IMR-90 (cell line): ENCODE results near the gene LEUTX. TPM values are rescaled to one million over a fixed set of nuclear protein-coding genes. Genes with fewer than 3 reads are reported as not detected.

ENCODE experiments used
- ATAC-seq: fragments of 200-7000 bp; cut with Tn5 transposase; 2 replicates; pipeline ENCODE4 v1.9.1; 2020; ENCODE audit warnings: low read depth, mild to moderate bottlenecking, moderate library complexity
- BruUV-seq: library from RNA; stranded (reverse); fragments of 400-500 nt; replicated peaks from 2 replicates; lab custom pipeline; 2021; lab: Mats Ljungman, UMichigan
- CTCF ChIA-PET: fragments of 300-600 bp; formaldehyde crosslinking; extraction: SDS; loops from one replicate; lab custom pipeline; 2021; ENCODE audit warnings: antibody characterized with exemption; lab: Yijun Ruan, JAX
- POLR2A ChIA-PET: fragments of 300-600 bp; sonication (Branson Sonifier 250); formaldehyde crosslinking; loops from one replicate; lab custom pipeline; 2022; ENCODE audit warnings: antibody characterized with exemption; ENCODE audit not compliant: unreplicated experiment; lab: Charles Lee
- DNase-seq: peaks from one replicate; pipeline ENCODE4 v3.0.0; 2013
- H2AFZ ChIP-seq: replicated peaks from 2 replicates; pipeline ENCODE3; 2013; ENCODE audit warnings: low read length, mild to moderate bottlenecking; ENCODE audit not compliant: poor library complexity
- H2AK5ac ChIP-seq: 2 replicates; pipeline ENCODE4 v1.6.1; 2013; ENCODE audit warnings: low read depth, low read length, inconsistent platforms
- H2AK9ac ChIP-seq: replicated peaks from 2 replicates; pipeline ENCODE3; 2013; ENCODE audit warnings: mild to moderate bottlenecking, low read depth, low read length, moderate library complexity; ENCODE audit not compliant: poor library complexity
- H2BK120ac ChIP-seq: 2 replicates; pipeline ENCODE4 v1.6.1; 2013; ENCODE audit warnings: low read depth, low read length, inconsistent platforms
- H2BK15ac ChIP-seq: 3 replicates; pipeline ENCODE4 v1.6.1; 2013; ENCODE audit warnings: low read depth, low read length, inconsistent platforms
- H2BK20ac ChIP-seq: 2 replicates; pipeline ENCODE4 v1.6.1; 2013; ENCODE audit warnings: low read depth, mild to moderate bottlenecking, inconsistent platforms, low read length, moderate library complexity
- H2BK5ac ChIP-seq: 2 replicates; pipeline ENCODE4 v1.6.1; 2013; ENCODE audit warnings: mild to moderate bottlenecking, low read depth, low read length, inconsistent platforms; ENCODE audit not compliant: poor library complexity, severe bottlenecking
- H3K14ac ChIP-seq: replicated peaks from 2 replicates; pipeline ENCODE4 v1.6.1; 2013; ENCODE audit warnings: low read depth, low read length, inconsistent platforms
- H3K18ac ChIP-seq: 2 replicates; pipeline ENCODE4 v1.6.1; 2013; ENCODE audit warnings: low read depth, low read length, control low read depth
- H3K23ac ChIP-seq: 2 replicates; pipeline ENCODE4 v1.6.1; 2013; ENCODE audit warnings: low read depth, low read length, inconsistent platforms
- H3K27ac ChIP-seq: 2 replicates; pipeline ENCODE4 v1.5.1; 2013; ENCODE audit warnings: mild to moderate bottlenecking, control low read depth, low read length; ENCODE audit not compliant: insufficient read depth
- H3K27me3 ChIP-seq: 2 replicates; pipeline ENCODE4 v1.6.1; 2013; ENCODE audit warnings: low read length; ENCODE audit not compliant: control insufficient read depth, insufficient read depth
- H3K36me3 ChIP-seq: 2 replicates; pipeline ENCODE4 v1.6.1; 2013; ENCODE audit warnings: low read length, mixed read lengths; ENCODE audit not compliant: control insufficient read depth, insufficient read depth
- H3K4ac ChIP-seq: 2 replicates; pipeline ENCODE4 v1.6.1; 2013; ENCODE audit warnings: low read depth, low read length, inconsistent platforms
- H3K4me1 ChIP-seq: 2 replicates; pipeline ENCODE4 v1.6.1; 2013; ENCODE audit warnings: low read length, mixed read lengths; ENCODE audit not compliant: control insufficient read depth, insufficient read depth
- H3K4me2 ChIP-seq: 2 replicates; pipeline ENCODE4 v1.6.1; 2013; ENCODE audit warnings: low read depth, mild to moderate bottlenecking, control low read depth, low read length, moderate library complexity
- H3K4me3 ChIP-seq: 2 replicates; pipeline ENCODE4 v1.5.1; 2013; ENCODE audit warnings: low read depth, mild to moderate bottlenecking, control low read depth, low read length, moderate library complexity; ENCODE audit not compliant: insufficient read depth
- H3K56ac ChIP-seq: 2 replicates; pipeline ENCODE4 v1.6.1; 2013; ENCODE audit warnings: low read length, inconsistent platforms; ENCODE audit not compliant: insufficient read depth; ENCODE audit errors: extremely low read depth
- H3K79me1 ChIP-seq, 2 experiments: 2 replicates each; pipeline ENCODE4 v1.6.1; 2013; ENCODE audit warnings: low read length in 2 of 2, inconsistent platforms in 1 of 2, low read depth in 1 of 2
- H3K9ac ChIP-seq: 2 replicates; pipeline ENCODE4 v1.6.1; 2013; ENCODE audit warnings: low read depth, low read length, control low read depth
- H3K9me1 ChIP-seq: 2 replicates; pipeline ENCODE4 v1.6.1; 2013; ENCODE audit warnings: low read length, inconsistent platforms; ENCODE audit not compliant: insufficient read depth
- H3K9me3 ChIP-seq: 2 replicates; pipeline ENCODE4 v1.6.1; 2013; ENCODE audit warnings: low read length; ENCODE audit not compliant: control insufficient read depth, insufficient read depth
- H4K20me1 ChIP-seq: 2 replicates; pipeline ENCODE4 v1.6.1; 2013; ENCODE audit warnings: low read length, inconsistent platforms; ENCODE audit not compliant: insufficient read depth
- H4K5ac ChIP-seq: 2 replicates; pipeline ENCODE4 v1.6.1; 2013; ENCODE audit warnings: mild to moderate bottlenecking, low read depth, low read length, control low read depth
- H4K8ac ChIP-seq, 2 experiments: 2 replicates each; pipeline ENCODE4 v1.6.1; 2013; ENCODE audit warnings: low read depth in 2 of 2, low read length in 2 of 2, control low read depth in 1 of 2, inconsistent platforms in 1 of 2
- H4K91ac ChIP-seq: 2 replicates; pipeline ENCODE4 v1.6.1; 2013; ENCODE audit warnings: low read depth, low read length, inconsistent platforms; ENCODE audit not compliant: insufficient read depth
- BHLHE40 ChIP-seq: fragments of 150-350 bp; IDR thresholded peaks from 2 replicates; pipeline ENCODE4 v1.6.1; 2016; ENCODE audit warnings: mild to moderate bottlenecking, low read depth, low read length
- CEBPB ChIP-seq: IDR thresholded peaks from 2 replicates; pipeline ENCODE4 v1.6.1; 2012; ENCODE audit warnings: low read depth, low read length, improper control_type of control experiment
- CHD1 ChIP-seq: IDR thresholded peaks from 2 replicates; pipeline ENCODE4 v1.6.1; 2012; ENCODE audit warnings: low read depth, low read length, improper control_type of control experiment
- FOS ChIP-seq: fragments of 150-350 bp; IDR thresholded peaks from 2 replicates; pipeline ENCODE4 v1.6.1; 2016; ENCODE audit warnings: low read depth, low read length
- MAFK ChIP-seq: IDR thresholded peaks from 2 replicates; pipeline ENCODE4 v1.6.1; 2012; ENCODE audit warnings: low read depth, low read length, improper control_type of control experiment
- MAZ ChIP-seq: IDR thresholded peaks from 2 replicates; pipeline ENCODE4 v1.6.1; 2012; ENCODE audit warnings: low read depth, mild to moderate bottlenecking, low read length, improper control_type of control experiment, moderate library complexity, borderline replicate concordance
- MXI1 ChIP-seq: IDR thresholded peaks from 2 replicates; pipeline ENCODE4 v1.6.1; 2012; ENCODE audit warnings: low read depth, mild to moderate bottlenecking, low read length, moderate library complexity, borderline replicate concordance
- NFE2L2 ChIP-seq: fragments of 150-350 bp; IDR thresholded peaks from 2 replicates; pipeline ENCODE4 v1.6.1; 2016; ENCODE audit warnings: low read depth, mild to moderate bottlenecking, low read length
- POLR2A ChIP-seq: IDR thresholded peaks from 2 replicates; pipeline ENCODE4 v1.6.1; 2012; ENCODE audit warnings: mild to moderate bottlenecking, low read depth, low read length
- RAD21 ChIP-seq: IDR thresholded peaks from 2 replicates; pipeline ENCODE4 v1.6.1; 2012; ENCODE audit warnings: low read length, improper control_type of control experiment
- RCOR1 ChIP-seq: IDR thresholded peaks from 2 replicates; pipeline ENCODE4 v1.6.1; 2012; ENCODE audit warnings: mild to moderate bottlenecking, low read length, improper control_type of control experiment; ENCODE audit not compliant: insufficient replicate concordance
- RFX5 ChIP-seq: IDR thresholded peaks from 2 replicates; pipeline ENCODE4 v1.8.0; 2012; ENCODE audit warnings: low read depth, mild to moderate bottlenecking, low read length, moderate library complexity
- SMC3 ChIP-seq: fragments of 150-350 bp; IDR thresholded peaks from 2 replicates; pipeline ENCODE4 v1.6.1; 2016; ENCODE audit warnings: low read depth, mild to moderate bottlenecking, antibody characterized with exemption, low read length, moderate library complexity
- WGBS, 2 experiments: methylation state at CpG; one replicate each; pipeline versions ENCODE4 v1.1.5 to v1.1.7; 2013; ENCODE audit warnings: missing lambda C conversion rate in 2 of 2; ENCODE audit not compliant: insufficient read length in 1 of 2; ENCODE audit errors: extremely low coverage in 2 of 2; 5-methylcytosine and 5-hydroxymethylcytosine counted together
- dilution Hi-C: fragments of 300-500 bp; cut with HindIII; formaldehyde crosslinking; loops from one replicate; pipeline ENCODE4 v1.14.3; 2018; ENCODE audit warnings: low sequenced_read_pairs; ENCODE audit not compliant: unreplicated experiment
- in situ Hi-C: fragments of 300-500 bp; cut with MboI; formaldehyde crosslinking; loops from 3 replicates; pipeline ENCODE4 v1.14.3; 2019; ENCODE audit warnings: low sequenced_read_pairs, inconsistent platforms, mixed read lengths
- intact Hi-C: fragments of 100-400 bp; cut with micrococcal nuclease; formaldehyde crosslinking; loops from 2 replicates; pipeline ENCODE4 v1.10.0; 2022
- polyA plus RNA-seq, 3 experiments: library from polyadenylated mRNA; depleted of rRNA; stranded (reverse); fragments of >200 nt; gene quantifications; 2 replicates each; pipeline ENCODE4 v1.2.3, GENCODE V29; 2012; ENCODE audit warnings: low replicate concordance in 1 of 3
- total RNA-seq: library from RNA; depleted of rRNA; stranded (reverse); fragments of >200 nt; gene quantifications from 2 replicates; pipeline ENCODE4 v1.2.3, GENCODE V29; 2012
- TF ChIP-seq, protein P1 (sequence below): fragments of 150-350 bp; IDR thresholded peaks from 2 replicates; pipeline ENCODE4 v1.6.1; 2017; ENCODE audit warnings: mild to moderate bottlenecking, antibody characterized with exemption, low read length, low read depth
- TF ChIP-seq, protein P2 (sequence below): conservative IDR thresholded peaks from 2 replicates; pipeline ENCODE4 v1.5.1; 2012; ENCODE audit warnings: mild to moderate bottlenecking, low read depth, low read length, improper control_type of control experiment
- TF ChIP-seq, protein P3 (sequence below): fragments of 150-350 bp; IDR thresholded peaks from 2 replicates; pipeline ENCODE4 v1.6.1; 2016; ENCODE audit warnings: low read depth, mild to moderate bottlenecking, low read length, moderate library complexity, borderline replicate concordance

LEUTX gene
- total and polyA plus RNA-seq, 2 of the 4 experiments (the other 2 are of a cell fraction): not detected

DNA sequence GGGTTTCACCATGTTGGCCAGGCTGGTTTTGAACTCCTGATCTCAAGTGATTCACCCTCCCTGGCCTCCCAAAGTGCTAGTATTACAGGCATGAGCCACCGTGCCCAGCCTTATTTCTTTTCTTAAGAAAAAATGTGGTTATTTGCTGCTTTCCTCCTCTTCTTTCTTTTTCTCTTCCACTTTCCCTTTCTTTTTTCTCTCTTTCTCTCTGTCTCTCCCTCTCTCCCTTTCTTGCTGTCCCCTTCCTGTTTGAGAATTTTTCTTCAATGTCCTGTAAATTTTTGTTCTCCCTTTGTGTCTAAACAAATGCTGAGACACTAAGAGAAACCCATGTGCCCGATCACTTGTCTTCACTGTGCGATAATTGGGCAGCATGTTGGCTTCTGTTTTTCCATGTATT lies 2.2 kb downstream of the LEUTX start:
- ChIA-PET POLR2A (no interaction called here), CTCF (no interaction called here)
- dilution Hi-C loops: no loop called here

More for the DNA sequence above, 2.2 kb downstream of the LEUTX start:
- H3K23ac ChIP-seq: no peak overlapping the region
- TF ChIP-seq FOS (no peak), RFX5 (no peak), MXI1 (no peak), NFE2L2 (no peak), BHLHE40 (no peak), MAFK (no peak), RAD21 (no peak), SMC3 (no peak), RCOR1 (no peak), CHD1 (no peak), POLR2A (no peak), MAZ (no peak), CEBPB (no peak)
- TF ChIP-seq, protein P1, sequence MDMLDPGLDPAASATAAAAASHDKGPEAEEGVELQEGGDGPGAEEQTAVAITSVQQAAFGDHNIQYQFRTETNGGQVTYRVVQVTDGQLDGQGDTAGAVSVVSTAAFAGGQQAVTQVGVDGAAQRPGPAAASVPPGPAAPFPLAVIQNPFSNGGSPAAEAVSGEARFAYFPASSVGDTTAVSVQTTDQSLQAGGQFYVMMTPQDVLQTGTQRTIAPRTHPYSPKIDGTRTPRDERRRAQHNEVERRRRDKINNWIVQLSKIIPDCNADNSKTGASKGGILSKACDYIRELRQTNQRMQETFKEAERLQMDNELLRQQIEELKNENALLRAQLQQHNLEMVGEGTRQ: no peak
- TF ChIP-seq, protein P2, sequence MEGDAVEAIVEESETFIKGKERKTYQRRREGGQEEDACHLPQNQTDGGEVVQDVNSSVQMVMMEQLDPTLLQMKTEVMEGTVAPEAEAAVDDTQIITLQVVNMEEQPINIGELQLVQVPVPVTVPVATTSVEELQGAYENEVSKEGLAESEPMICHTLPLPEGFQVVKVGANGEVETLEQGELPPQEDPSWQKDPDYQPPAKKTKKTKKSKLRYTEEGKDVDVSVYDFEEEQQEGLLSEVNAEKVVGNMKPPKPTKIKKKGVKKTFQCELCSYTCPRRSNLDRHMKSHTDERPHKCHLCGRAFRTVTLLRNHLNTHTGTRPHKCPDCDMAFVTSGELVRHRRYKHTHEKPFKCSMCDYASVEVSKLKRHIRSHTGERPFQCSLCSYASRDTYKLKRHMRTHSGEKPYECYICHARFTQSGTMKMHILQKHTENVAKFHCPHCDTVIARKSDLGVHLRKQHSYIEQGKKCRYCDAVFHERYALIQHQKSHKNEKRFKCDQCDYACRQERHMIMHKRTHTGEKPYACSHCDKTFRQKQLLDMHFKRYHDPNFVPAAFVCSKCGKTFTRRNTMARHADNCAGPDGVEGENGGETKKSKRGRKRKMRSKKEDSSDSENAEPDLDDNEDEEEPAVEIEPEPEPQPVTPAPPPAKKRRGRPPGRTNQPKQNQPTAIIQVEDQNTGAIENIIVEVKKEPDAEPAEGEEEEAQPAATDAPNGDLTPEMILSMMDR: no peak
- TF ChIP-seq, protein P3, sequence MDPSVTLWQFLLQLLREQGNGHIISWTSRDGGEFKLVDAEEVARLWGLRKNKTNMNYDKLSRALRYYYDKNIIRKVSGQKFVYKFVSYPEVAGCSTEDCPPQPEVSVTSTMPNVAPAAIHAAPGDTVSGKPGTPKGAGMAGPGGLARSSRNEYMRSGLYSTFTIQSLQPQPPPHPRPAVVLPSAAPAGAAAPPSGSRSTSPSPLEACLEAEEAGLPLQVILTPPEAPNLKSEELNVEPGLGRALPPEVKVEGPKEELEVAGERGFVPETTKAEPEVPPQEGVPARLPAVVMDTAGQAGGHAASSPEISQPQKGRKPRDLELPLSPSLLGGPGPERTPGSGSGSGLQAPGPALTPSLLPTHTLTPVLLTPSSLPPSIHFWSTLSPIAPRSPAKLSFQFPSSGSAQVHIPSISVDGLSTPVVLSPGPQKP: no peak
- no peak overlapping the region for H3K27ac ChIP-seq
- no peaks in the 10 kb centered on the region for H3K9me1 ChIP-seq
- no peak overlapping the region for H3K18ac ChIP-seq
- intact Hi-C loops: no loop called here
- no peak overlapping the region for H2BK15ac ChIP-seq
- H2AK5ac ChIP-seq: no peak overlapping the region
- peaks cover 5% of the 10 kb centered on the region for H3K27me3 ChIP-seq
- H3K4me2 ChIP-seq: no peak overlapping the region
- no peak overlapping the region for H3K4ac ChIP-seq
- DNase-seq: no peak
- H3K79me1 ChIP-seq: no peaks in the 10 kb centered on the region
- no peak overlapping the region for H4K91ac ChIP-seq
- no peak overlapping the region for H2AK9ac ChIP-seq
- H4K8ac ChIP-seq: no peak overlapping the region
- H4K20me1 ChIP-seq: no peaks in the 10 kb centered on the region
- no peak overlapping the region for H2BK120ac ChIP-seq
- no peak overlapping the region for H2BK20ac ChIP-seq
- H3K4me3 ChIP-seq: no peak overlapping the region
- WGBS, 2 experiments: no CpG with 5 or more reads among the region's 3 CpGs
- H2AFZ ChIP-seq: no peak overlapping the region
- no peaks in the 10 kb centered on the region for H3K4me1 ChIP-seq
- no TSS peak for BruUV-seq
- no peak overlapping the region for H2BK5ac ChIP-seq
- H3K56ac ChIP-seq: no peak overlapping the region
- no peak for ATAC-seq
- H4K5ac ChIP-seq: no peak overlapping the region
- no peak overlapping the region for H3K9ac ChIP-seq
- no peaks in the 10 kb centered on the region for H3K9me3 ChIP-seq
- no peaks in the 10 kb centered on the region for H3K36me3 ChIP-seq
- in situ Hi-C loops: no loop called here
- no peak overlapping the region for H3K14ac ChIP-seq
